ENCODE data around the gene HSPA12B. TPM values are rescaled to one million over a fixed set of nuclear protein-coding genes. Genes with fewer than 3 reads are reported as not detected.

HSPA12B gene
- total and polyA plus RNA-seq, 2 of the 4 experiments (the other 2 are of a cell fraction): not detected

DNA sequence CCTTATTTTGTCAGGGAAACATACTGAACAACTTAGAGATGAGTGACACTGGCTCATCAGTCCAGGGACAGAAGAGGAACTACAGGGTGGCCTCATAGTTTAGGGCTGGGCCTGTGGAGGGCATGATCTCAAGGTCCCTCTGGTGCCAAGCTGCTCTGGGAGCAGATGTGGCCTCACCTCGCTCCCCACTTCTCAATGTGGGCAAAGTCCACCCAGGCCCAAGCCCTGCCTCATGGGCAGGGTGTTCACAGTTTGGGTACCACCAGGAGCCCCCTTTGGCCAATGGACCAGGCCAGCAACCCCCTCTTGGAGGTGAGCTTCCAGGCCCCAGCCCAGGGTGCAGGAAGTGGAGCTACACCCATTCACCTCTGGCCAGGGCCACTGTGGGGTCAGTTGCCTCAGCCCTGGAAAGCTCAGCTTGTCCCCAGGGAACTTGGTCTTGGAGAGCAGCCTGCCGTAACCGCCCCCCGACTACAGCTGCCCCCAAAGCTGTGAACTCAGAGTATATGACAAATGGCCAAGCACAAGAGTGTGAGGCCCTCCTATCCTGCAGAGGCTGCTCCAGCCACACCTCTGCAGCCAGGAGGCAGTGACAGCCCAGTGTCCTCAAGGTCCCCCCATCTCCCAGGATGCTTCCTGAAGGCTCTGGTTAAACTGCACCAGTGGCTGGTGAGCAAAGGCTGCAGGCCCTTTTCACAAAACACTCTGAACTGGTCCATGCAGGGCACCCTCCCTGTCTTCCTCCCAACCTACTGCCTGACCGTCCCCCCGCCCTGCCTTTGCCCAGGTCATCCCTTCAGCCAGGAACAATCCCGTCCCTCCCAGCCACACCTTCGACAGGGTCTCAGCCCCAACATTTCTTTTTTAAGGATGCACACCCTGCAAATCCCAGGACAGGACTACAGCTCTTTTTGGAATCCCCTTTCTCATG is 31.5 kb downstream of the HSPA12B start (continued):
- TF ChIP-seq RCOR1 (IDR thresholded peaks at IDR 0.05; ENCODE audit: insufficient replicate concordance, low read length): no peak

DNA sequence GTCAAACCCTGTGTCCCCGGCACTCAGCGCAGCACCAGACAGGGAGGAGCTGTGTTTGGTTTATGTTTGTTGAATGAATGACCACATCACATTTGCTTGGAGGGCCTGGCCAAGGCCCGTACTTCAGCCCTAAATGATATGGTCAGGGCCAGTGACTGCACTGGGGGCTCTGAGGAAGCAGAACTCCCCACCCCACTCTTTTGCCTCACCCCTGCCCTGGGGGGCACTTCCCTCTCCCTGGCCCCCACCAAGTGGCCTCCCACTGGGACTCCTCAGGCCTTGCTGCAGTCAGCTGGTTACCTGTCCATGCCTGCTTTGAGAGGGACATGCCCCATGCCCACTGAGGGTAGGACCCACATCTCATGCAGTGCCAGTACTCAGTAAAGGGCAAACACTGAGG is 32.2 kb downstream of the HSPA12B start:
- H3K27me3 ChIP-seq (ENCODE audit: control insufficient read depth, insufficient read depth, low read length): no peaks in the 10 kb centered on the region
- no peak overlapping the region for H3K4me3 ChIP-seq (ENCODE audit: insufficient read depth, low read depth, low read length)
- in situ Hi-C loops (cut with MboI; ENCODE audit: low sequenced_read_pairs): no loop called here
- H3K36me3 ChIP-seq (ENCODE audit: control insufficient read depth, insufficient read depth, low read length): no peaks in the 10 kb centered on the region; the same call in 1 of the 2 replicates
- no peak overlapping the region for H4K91ac ChIP-seq (ENCODE audit: insufficient read depth, low read depth, low read length)
- H3K4me2 ChIP-seq (ENCODE audit: low read depth, low read length): no peak overlapping the region
- no peak overlapping the region for H3K4ac ChIP-seq (ENCODE audit: low read depth, low read length)
- dilution Hi-C loops (cut with HindIII; ENCODE audit: low sequenced_read_pairs, unreplicated experiment): no loop called here
- no CpG with 5 or more reads among the region's 3 CpGs for WGBS, 2 experiments (ENCODE audit: extremely low coverage in 2 of 2, insufficient read length in 1 of 2)
- H3K9ac ChIP-seq (ENCODE audit: low read depth, low read length): no peak overlapping the region
- H2BK120ac ChIP-seq (ENCODE audit: low read depth, low read length): no peak overlapping the region
- DNase-seq: no peak
- ChIA-PET CTCF (no interaction called here), POLR2A (ENCODE audit: unreplicated experiment) (no interaction called here)
- no peak overlapping the region for H3K27ac ChIP-seq (ENCODE audit: insufficient read depth, low read length)
- no peak overlapping the region for H2BK5ac ChIP-seq (ENCODE audit: low read depth, low read length, poor library complexity, severe bottlenecking)
- H3K4me1 ChIP-seq (ENCODE audit: control insufficient read depth, insufficient read depth, low read length): peaks cover 11% of the 10 kb centered on the region
- no peaks in the 10 kb centered on the region for H3K9me3 ChIP-seq (ENCODE audit: control insufficient read depth, insufficient read depth, low read length)
- H3K9me1 ChIP-seq (ENCODE audit: insufficient read depth, low read length): no peaks in the 10 kb centered on the region; the same call in 1 of the 2 replicates
- H3K18ac ChIP-seq (ENCODE audit: low read depth, low read length): no peak overlapping the region
- H4K8ac ChIP-seq (ENCODE audit: low read depth in 2 of 2, low read length in 2 of 2): no peak overlapping the region
- no peak overlapping the region for H2AK9ac ChIP-seq (replicated peaks; ENCODE audit: low read depth, low read length, poor library complexity)
- intact Hi-C loops (cut with micrococcal nuclease): loop anchor here (5.0 kb wide), 1 partner anchor 87 kb away; no protein-coding TSS in a partner anchor
- H3K23ac ChIP-seq (ENCODE audit: low read depth, low read length): no peak overlapping the region
- H2AK5ac ChIP-seq (ENCODE audit: low read depth, low read length): no peak overlapping the region
- no peak overlapping the region for H2AFZ ChIP-seq (replicated peaks; ENCODE audit: low read length, poor library complexity)
- peaks cover 6% of the 10 kb centered on the region; the same call in 1 of the 2 replicates for H4K20me1 ChIP-seq (ENCODE audit: insufficient read depth, low read length)
- no TSS peak for BruUV-seq (replicated peaks)
- no peak overlapping the region for H3K14ac ChIP-seq (replicated peaks; ENCODE audit: low read depth, low read length)
- no peak overlapping the region for H4K5ac ChIP-seq (ENCODE audit: low read depth, low read length)
- ATAC-seq (ENCODE audit: low read depth): no peak
- H2BK15ac ChIP-seq (ENCODE audit: low read depth, low read length): no peak overlapping the region
- H3K79me1 ChIP-seq (ENCODE audit: low read depth in 1 of 2, low read length in 2 of 2): peaks cover 16 to 48% of the 10 kb centered on the region in 2 experiments
- H2BK20ac ChIP-seq (ENCODE audit: low read depth, low read length): no peak overlapping the region
- H3K56ac ChIP-seq (ENCODE audit: extremely low read depth, insufficient read depth, low read length): no peak overlapping the region
- TF ChIP-seq CEBPB (IDR thresholded peaks at IDR 0.05; ENCODE audit: low read depth, low read length): no peak
- TF ChIP-seq RFX5 (IDR thresholded peaks at IDR 0.05; ENCODE audit: low read depth, low read length): no peak
- TF ChIP-seq, protein P1, sequence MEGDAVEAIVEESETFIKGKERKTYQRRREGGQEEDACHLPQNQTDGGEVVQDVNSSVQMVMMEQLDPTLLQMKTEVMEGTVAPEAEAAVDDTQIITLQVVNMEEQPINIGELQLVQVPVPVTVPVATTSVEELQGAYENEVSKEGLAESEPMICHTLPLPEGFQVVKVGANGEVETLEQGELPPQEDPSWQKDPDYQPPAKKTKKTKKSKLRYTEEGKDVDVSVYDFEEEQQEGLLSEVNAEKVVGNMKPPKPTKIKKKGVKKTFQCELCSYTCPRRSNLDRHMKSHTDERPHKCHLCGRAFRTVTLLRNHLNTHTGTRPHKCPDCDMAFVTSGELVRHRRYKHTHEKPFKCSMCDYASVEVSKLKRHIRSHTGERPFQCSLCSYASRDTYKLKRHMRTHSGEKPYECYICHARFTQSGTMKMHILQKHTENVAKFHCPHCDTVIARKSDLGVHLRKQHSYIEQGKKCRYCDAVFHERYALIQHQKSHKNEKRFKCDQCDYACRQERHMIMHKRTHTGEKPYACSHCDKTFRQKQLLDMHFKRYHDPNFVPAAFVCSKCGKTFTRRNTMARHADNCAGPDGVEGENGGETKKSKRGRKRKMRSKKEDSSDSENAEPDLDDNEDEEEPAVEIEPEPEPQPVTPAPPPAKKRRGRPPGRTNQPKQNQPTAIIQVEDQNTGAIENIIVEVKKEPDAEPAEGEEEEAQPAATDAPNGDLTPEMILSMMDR (conservative IDR thresholded peaks at IDR 0.05; ENCODE audit: low read depth, low read length): no peak
- TF ChIP-seq MAFK (IDR thresholded peaks at IDR 0.05; ENCODE audit: low read depth, low read length): no peak
- TF ChIP-seq MAZ (IDR thresholded peaks at IDR 0.05; ENCODE audit: borderline replicate concordance, low read depth, low read length): no peak
- no peak for TF ChIP-seq NFE2L2 (IDR thresholded peaks at IDR 0.05; ENCODE audit: low read depth, low read length)
- TF ChIP-seq MXI1 (IDR thresholded peaks at IDR 0.05; ENCODE audit: borderline replicate concordance, low read depth, low read length): no peak
- no peak for TF ChIP-seq RCOR1 (IDR thresholded peaks at IDR 0.05; ENCODE audit: insufficient replicate concordance, low read length)
- no peak for TF ChIP-seq POLR2A (IDR thresholded peaks at IDR 0.05; ENCODE audit: low read depth, low read length)
- no peak for TF ChIP-seq CHD1 (IDR thresholded peaks at IDR 0.05; ENCODE audit: low read depth, low read length)
- TF ChIP-seq, protein P2, sequence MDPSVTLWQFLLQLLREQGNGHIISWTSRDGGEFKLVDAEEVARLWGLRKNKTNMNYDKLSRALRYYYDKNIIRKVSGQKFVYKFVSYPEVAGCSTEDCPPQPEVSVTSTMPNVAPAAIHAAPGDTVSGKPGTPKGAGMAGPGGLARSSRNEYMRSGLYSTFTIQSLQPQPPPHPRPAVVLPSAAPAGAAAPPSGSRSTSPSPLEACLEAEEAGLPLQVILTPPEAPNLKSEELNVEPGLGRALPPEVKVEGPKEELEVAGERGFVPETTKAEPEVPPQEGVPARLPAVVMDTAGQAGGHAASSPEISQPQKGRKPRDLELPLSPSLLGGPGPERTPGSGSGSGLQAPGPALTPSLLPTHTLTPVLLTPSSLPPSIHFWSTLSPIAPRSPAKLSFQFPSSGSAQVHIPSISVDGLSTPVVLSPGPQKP (IDR thresholded peaks at IDR 0.05; ENCODE audit: borderline replicate concordance, low read depth, low read length): no peak
- no peak for TF ChIP-seq FOS (IDR thresholded peaks at IDR 0.05; ENCODE audit: low read depth, low read length)

Measured in IMR-90 (cell line).